HG03439 (cell line): ENCODE measurements around the gene SLC6A13.

Source experiments
- ATAC-seq: cut with Tn5 transposase; IDR thresholded peaks from one replicate; pipeline ENCODE4 v1.9.1; 2021; ENCODE audit warnings: mild to moderate bottlenecking, moderate library complexity; ENCODE audit not compliant: unreplicated experiment

The SLC6A13 gene

GRCh38 chr12:179885-180284 is 82.8 kb downstream of the SLC6A13 start:
- ATAC-seq = no peak

- no peak for ATAC-seq
Observed at GRCh38 chr12:179131-179884, 83.3 kb downstream of the SLC6A13 start.

GRCh38 chr12:178829-179109 is 83.9 kb downstream of the SLC6A13 start:
- ATAC-seq = no peak

- ATAC-seq = no peak
Observed at GRCh38 chr12:177980-178828, 84.4 kb downstream of the SLC6A13 start.

- no peak for ATAC-seq
Observed at GRCh38 chr12:177336-177979, 85.2 kb downstream of the SLC6A13 start.

GRCh38 chr12:176321-177181 is 86.1 kb downstream of the SLC6A13 start:
- no peak for ATAC-seq

- ATAC-seq = no peak
Observed at GRCh38 chr12:175759-176158, 86.9 kb downstream of the SLC6A13 start.

- no peak for ATAC-seq
Observed at GRCh38 chr12:175250-175649, 87.4 kb downstream of the SLC6A13 start.

GRCh38 chr12:174596-174995 is 88.0 kb downstream of the SLC6A13 start:
- no peak for ATAC-seq

GRCh38 chr12:174124-174523 is 88.5 kb downstream of the SLC6A13 start:
- no peak for ATAC-seq

- ATAC-seq = no peak
Observed at GRCh38 chr12:172732-173161, 89.9 kb downstream of the SLC6A13 start.

GRCh38 chr12:171743-172676 is 90.6 kb downstream of the SLC6A13 start:
- no peak for ATAC-seq

- ATAC-seq = no peak
Observed at GRCh38 chr12:171276-171675, 91.4 kb downstream of the SLC6A13 start.
